Body of pancreas (tissue), 4 donors: ENCODE results near the gene KCNK13. TPM values are rescaled to one million over a fixed set of nuclear protein-coding genes. Genes with fewer than 3 reads are reported as not detected.

Experiments used
- ATAC-seq: fragments of 150-250 bp; one replicate; pipeline ENCODE4 v1.9.1; 2016
- DNase-seq, 4 donors: peaks; one replicate each; pipeline ENCODE4 v3.0.0-alpha.2; 2019
- H3K27ac ChIP-seq, 4 donors: fragments of 200-600 bp; sonication (generic); 1 replicate in 3 of 4; 2 replicates in 1 of 4; pipeline versions ENCODE4 v1.5.1 to v1.6.1; 2016 to 2019; ENCODE audit warnings: mild to moderate bottlenecking in 1 of 4, mixed read lengths in 1 of 4, moderate library complexity in 1 of 4
- H3K27me3 ChIP-seq, 2 donors: fragments of 200-600 bp; sonication (generic); one replicate each; pipeline ENCODE4 v1.6.0; 2016; ENCODE audit warnings: mild to moderate bottlenecking in 1 of 2
- H3K36me3 ChIP-seq, 2 donors: fragments of 200-600 bp; sonication (generic); replicated peaks in 1 of 2; 2 replicates each; pipeline ENCODE4 v1.5.1; 2016; ENCODE audit warnings: low read depth in 2 of 2; ENCODE audit not compliant: insufficient read depth in 1 of 2
- H3K4me1 ChIP-seq: fragments of 200-600 bp; sonication (generic); one replicate; pipeline ENCODE4 v1.6.0; 2016
- H3K4me3 ChIP-seq, 2 donors: fragments of 200-600 bp; sonication (generic); 1 replicate in 1 of 2; 2 replicates in 1 of 2; pipeline ENCODE4 v1.5.1; 2016 to 2019
- H3K9me3 ChIP-seq, 3 donors: fragments of 200-600 bp; sonication (generic); 1 replicate in 2 of 3; 2 replicates in 1 of 3; pipeline ENCODE4 v1.5.1; 2016
- CTCF ChIP-seq, 7 experiments: fragments of 450-650 bp in 4 of 7; fragments of 200-600 bp in 3 of 7; sonication (generic) in 3 of 7; IDR thresholded peaks; one replicate each; pipeline ENCODE4 v1.5.1; 2016 to 2019; ENCODE audit warnings: antibody characterized with exemption in 7 of 7
- POLR2A ChIP-seq, 3 donors: fragments of 450-650 bp; IDR thresholded peaks; one replicate each; pipeline ENCODE4 v1.6.1; 2016; ENCODE audit warnings: antibody characterized with exemption in 3 of 3, mild to moderate bottlenecking in 2 of 3
- WGBS, 2 donors: methylation state at CpG; one replicate each; pipeline ENCODE4 v1.1.5; 2017; 5-methylcytosine and 5-hydroxymethylcytosine counted together
- intact Hi-C: fragments of 100-400 bp; cut with DNase I; formaldehyde crosslinking; loops from one replicate; pipeline ENCODE4 v1.15.1; 2023
- total RNA-seq, 2 donors: library from RNA; depleted of rRNA; stranded (reverse); fragments of >200 nt; gene quantifications; one replicate each; pipeline ENCODE4 v1.1.0, GENCODE V29; 2016

The KCNK13 gene
- total RNA-seq, 2 donors from 2014 or later, result 0.26 TPM; not detected in 1

DNA sequence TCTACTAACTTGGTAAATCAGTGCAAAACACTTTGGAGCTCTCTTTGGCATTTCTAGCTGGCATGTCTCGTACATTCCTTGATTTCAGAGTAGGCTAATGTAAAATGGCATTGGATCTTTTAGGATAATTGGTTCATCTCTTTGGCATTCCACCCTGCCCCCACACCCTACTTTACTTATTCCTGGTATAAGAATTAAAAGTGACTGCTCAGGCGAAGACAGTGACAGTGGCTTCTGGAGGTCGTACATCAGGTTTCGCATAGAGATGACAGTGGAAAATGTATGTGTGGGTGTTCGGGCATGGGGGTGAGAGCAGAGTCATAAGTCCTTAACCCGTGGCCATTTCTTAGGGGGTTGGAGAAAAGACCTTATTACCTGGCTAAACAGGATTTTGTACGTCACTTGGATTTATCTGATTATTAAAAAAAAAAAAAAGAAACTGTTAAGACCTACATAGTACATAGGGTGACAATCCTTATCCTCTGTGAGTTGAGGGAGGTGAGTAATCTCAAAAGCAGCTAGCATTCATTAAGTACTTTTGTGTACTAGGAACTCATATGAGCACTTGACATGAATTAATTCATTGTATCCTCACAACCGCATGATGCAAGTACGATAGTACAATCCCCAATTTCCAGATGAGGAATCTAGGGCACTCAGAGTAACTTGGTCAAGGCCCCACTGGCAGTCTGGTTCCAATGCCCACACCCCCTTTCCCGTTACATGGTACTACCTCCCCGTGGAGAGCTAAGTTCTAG is 22.4 kb upstream of the KCNK13 start:
- no peaks in the 10 kb centered on the region for H3K9me3 ChIP-seq
- H3K4me1 ChIP-seq, result no peaks in the 10 kb centered on the region
- no peaks in the 10 kb centered on the region for H3K27me3 ChIP-seq
- TF ChIP-seq CTCF (IDR thresholded peaks at IDR 0.05), result no peak
- no peak for TF ChIP-seq POLR2A (IDR thresholded peaks at IDR 0.05)
- no peak for DNase-seq
- H3K36me3 ChIP-seq, result peaks cover 0 to 1% of the 10 kb centered on the region in 2 donors
- ATAC-seq, result no peak
- no peak overlapping the region for H3K4me3 ChIP-seq
- 96 to 97% methylated on average over 11 of the region's 11 CpGs for WGBS, 2 donors
- intact Hi-C loops, result no loop called here
- H3K27ac ChIP-seq, result no peak overlapping the region

- Histone ChIP-seq H3K27me3 (no peaks in the 10 kb centered on the region), H3K4me1 (no peaks in the 10 kb centered on the region), H3K27ac (no peak overlapping the region), H3K9me3 (no peaks in the 10 kb centered on the region), H3K4me3 (no peak overlapping the region), H3K36me3 (peaks cover 0 to 2% of the 10 kb centered on the region in 2 donors)
- ATAC-seq, result no peak
- DNase-seq, result no peak
- intact Hi-C loops, result no loop called here
- WGBS, 2 donors, result 86 to 90% methylated on average over 3 of the region's 3 CpGs
- TF ChIP-seq POLR2A (IDR thresholded peaks at IDR 0.05) (no peak), CTCF (IDR thresholded peaks at IDR 0.05) (no peak)
Observed at GRCh38 chr14:90040411-90040810, 21.4 kb upstream of the KCNK13 start.

- ATAC-seq (no peak), DNase-seq (no peak)
- intact Hi-C loops, result no loop called here
- TF ChIP-seq CTCF (IDR thresholded peaks at IDR 0.05), result no peak
- no peak for TF ChIP-seq POLR2A (IDR thresholded peaks at IDR 0.05)
- no peaks in the 10 kb centered on the region for H3K4me1 ChIP-seq
- peaks cover 0 to 2% of the 10 kb centered on the region in 2 donors for H3K36me3 ChIP-seq
- no peaks in the 10 kb centered on the region for H3K9me3 ChIP-seq
- no peak overlapping the region for H3K27ac ChIP-seq
- H3K27me3 ChIP-seq, result no peaks in the 10 kb centered on the region
- no peak overlapping the region for H3K4me3 ChIP-seq
- 85 to 90% methylated on average over 9 of the region's 9 CpGs for WGBS, 2 donors
Observed at GRCh38 chr14:90042496-90043252, 19.1 kb upstream of the KCNK13 start.

DNA sequence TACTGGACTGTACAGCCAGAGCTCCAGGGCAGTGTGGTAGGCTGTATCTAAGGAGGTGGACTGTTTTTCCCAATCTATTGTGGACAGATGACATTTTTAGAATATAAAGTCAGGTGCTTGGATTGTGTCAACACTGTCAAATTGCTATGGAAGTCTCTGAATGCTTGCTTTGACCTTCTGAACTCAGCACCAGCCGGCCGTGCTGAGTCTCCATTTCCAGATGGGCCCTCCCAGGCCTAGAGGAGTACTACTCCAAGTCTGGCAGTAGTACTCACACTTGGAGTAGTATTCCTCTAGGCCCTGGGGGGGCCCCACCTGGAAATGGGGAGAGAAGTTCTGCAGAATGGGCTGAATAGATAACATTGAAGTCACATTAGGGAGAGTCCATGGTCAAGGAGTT is 16.2 kb upstream of the KCNK13 start:
- ATAC-seq (no peak), DNase-seq (no peak)
- H3K4me3 ChIP-seq, result no peak overlapping the region

More for the DNA sequence above, 16.2 kb upstream of the KCNK13 start:
- WGBS, 2 donors, result 58 to 79% methylated on average over 2 of the region's 2 CpGs
- Histone ChIP-seq H3K4me1 (no peaks in the 10 kb centered on the region), H3K27me3 (no peaks in the 10 kb centered on the region), H3K36me3 (peaks cover 0 to 2% of the 10 kb centered on the region in 2 donors), H3K27ac (no peak overlapping the region), H3K9me3 (no peaks in the 10 kb centered on the region)
- TF ChIP-seq POLR2A (IDR thresholded peaks at IDR 0.05), result no peak
- no peak for TF ChIP-seq CTCF (IDR thresholded peaks at IDR 0.05)
- intact Hi-C loops, result no loop called here
